SK-N-SH (cell line): Measurements from ENCODE around the gene ATXN10.

ENCODE experiments used
- ELF1 ChIP-seq: IDR thresholded peaks from 2 replicates; pipeline ENCODE4 v1.4.0; 2012
- EP300 ChIP-seq, 2 experiments: IDR thresholded peaks; 2 replicates each; pipeline versions ENCODE4 v1.4.0 to v1.6.1; 2012; ENCODE audit warnings: borderline replicate concordance in 1 of 2, low read depth in 1 of 2, low read length in 1 of 2
- GATA2 ChIP-seq: sonication (generic); formaldehyde crosslinking; IDR thresholded peaks from 2 replicates; pipeline ENCODE4 v1.5.0; 2020; ENCODE audit warnings: mild to moderate bottlenecking, missing genetic modification reagents
- TEAD4 ChIP-seq: IDR thresholded peaks from 2 replicates; pipeline ENCODE4 v1.4.0; 2012; ENCODE audit warnings: mild to moderate bottlenecking, borderline replicate concordance; ENCODE audit not compliant: insufficient read depth
- TF ChIP-seq, protein P1 (sequence below): fragments of 200-600 bp; sonication (generic); IDR thresholded peaks from 2 replicates; pipeline ENCODE4 v1.6.1; 2017; ENCODE audit warnings: antibody characterized with exemption, mild to moderate bottlenecking, moderate library complexity
- TF ChIP-seq, protein P2 (sequence below): IDR thresholded peaks from 2 replicates; pipeline ENCODE4 v1.4.0; 2012; ENCODE audit warnings: low read depth, borderline replicate concordance

DNA sequence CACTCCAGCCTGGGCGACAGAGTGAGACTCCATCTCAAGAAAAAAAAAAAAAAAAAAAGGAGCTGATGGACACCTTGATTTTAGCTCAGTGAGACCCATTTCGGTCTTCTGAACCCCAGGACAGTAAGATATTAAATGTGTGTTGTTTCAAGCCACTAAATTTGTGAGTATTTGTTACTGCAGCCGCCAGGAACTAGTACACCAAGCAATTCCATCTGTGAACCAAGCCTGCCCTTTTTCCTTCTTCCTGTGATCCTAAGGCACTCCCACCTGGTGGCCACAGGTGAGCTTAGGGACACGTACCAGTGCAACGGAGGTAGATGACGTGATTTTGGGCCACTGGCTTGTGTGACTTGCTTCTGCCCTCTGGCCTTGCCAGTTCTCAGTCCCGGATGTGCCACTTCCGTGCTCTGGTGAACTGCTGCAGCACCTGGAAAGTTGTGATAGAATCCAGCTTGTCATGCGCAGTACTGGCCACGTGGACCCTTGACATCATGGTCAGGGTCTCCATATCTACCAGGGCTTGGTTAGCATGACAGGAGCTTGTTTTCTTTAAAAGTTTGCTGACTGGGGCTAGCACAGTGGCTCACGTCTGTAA lies 19.6 kb upstream of the ATXN10 start:
- TF ChIP-seq TEAD4: no peak
- no peak for TF ChIP-seq EP300 (IDR thresholded peaks at IDR 0.05; ENCODE audit: borderline replicate concordance in 1 of 2, low read depth in 1 of 2, low read length in 1 of 2)
- TF ChIP-seq, protein P1, sequence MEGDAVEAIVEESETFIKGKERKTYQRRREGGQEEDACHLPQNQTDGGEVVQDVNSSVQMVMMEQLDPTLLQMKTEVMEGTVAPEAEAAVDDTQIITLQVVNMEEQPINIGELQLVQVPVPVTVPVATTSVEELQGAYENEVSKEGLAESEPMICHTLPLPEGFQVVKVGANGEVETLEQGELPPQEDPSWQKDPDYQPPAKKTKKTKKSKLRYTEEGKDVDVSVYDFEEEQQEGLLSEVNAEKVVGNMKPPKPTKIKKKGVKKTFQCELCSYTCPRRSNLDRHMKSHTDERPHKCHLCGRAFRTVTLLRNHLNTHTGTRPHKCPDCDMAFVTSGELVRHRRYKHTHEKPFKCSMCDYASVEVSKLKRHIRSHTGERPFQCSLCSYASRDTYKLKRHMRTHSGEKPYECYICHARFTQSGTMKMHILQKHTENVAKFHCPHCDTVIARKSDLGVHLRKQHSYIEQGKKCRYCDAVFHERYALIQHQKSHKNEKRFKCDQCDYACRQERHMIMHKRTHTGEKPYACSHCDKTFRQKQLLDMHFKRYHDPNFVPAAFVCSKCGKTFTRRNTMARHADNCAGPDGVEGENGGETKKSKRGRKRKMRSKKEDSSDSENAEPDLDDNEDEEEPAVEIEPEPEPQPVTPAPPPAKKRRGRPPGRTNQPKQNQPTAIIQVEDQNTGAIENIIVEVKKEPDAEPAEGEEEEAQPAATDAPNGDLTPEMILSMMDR: no peak
- no peak for TF ChIP-seq ELF1
- TF ChIP-seq, protein P2, sequence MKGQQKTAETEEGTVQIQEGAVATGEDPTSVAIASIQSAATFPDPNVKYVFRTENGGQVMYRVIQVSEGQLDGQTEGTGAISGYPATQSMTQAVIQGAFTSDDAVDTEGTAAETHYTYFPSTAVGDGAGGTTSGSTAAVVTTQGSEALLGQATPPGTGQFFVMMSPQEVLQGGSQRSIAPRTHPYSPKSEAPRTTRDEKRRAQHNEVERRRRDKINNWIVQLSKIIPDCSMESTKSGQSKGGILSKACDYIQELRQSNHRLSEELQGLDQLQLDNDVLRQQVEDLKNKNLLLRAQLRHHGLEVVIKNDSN: no peak
- TF ChIP-seq GATA2 (CRISPR knock-in tag): no peak
